Progenitor cell of endocrine pancreas (in vitro differentiated cells): ENCODE data around the gene TPP2. TPM values are rescaled to one million over a fixed set of nuclear protein-coding genes. Genes with fewer than 3 reads are reported as not detected.

Experiments used
- DNase-seq: peaks from one replicate; pipeline ENCODE4 v3.0.0; 2021; ENCODE audit warnings: low spot score; ENCODE audit not compliant: unreplicated experiment
- H3K27ac Mint-ChIP-seq: 2 replicates; pipeline ENCODE4 v1.8.0; 2021; ENCODE audit warnings: mild to moderate bottlenecking, moderate library complexity, mixed read lengths
- H3K27me3 Mint-ChIP-seq: 2 replicates; pipeline ENCODE4 v1.8.0; 2021; ENCODE audit warnings: mixed read lengths
- H3K36me3 Mint-ChIP-seq: 2 replicates; pipeline ENCODE4 v1.8.0; 2022; ENCODE audit warnings: mixed read lengths; ENCODE audit not compliant: insufficient read depth
- H3K4me1 Mint-ChIP-seq: 2 replicates; pipeline ENCODE4 v1.8.0; 2021; ENCODE audit warnings: low read depth, mixed read lengths
- H3K4me3 Mint-ChIP-seq: 2 replicates; pipeline ENCODE4 v1.8.0; 2021; ENCODE audit warnings: low read depth, mild to moderate bottlenecking, moderate library complexity, mixed read lengths
- H3K9me3 Mint-ChIP-seq: 2 replicates; pipeline ENCODE4 v1.8.0; 2021; ENCODE audit warnings: low read depth, mixed read lengths
- total RNA-seq: library from RNA; stranded (reverse); gene quantifications from 2 replicates; pipeline ENCODE4 v1.2.1, GENCODE V29; 2021
- TF ChIP-seq, protein P1 (sequence below): fragments of 200-600 bp; sonication (generic); IDR thresholded peaks from one replicate; pipeline ENCODE4 v1.5.0; 2021; ENCODE audit warnings: antibody characterized with exemption, mild to moderate bottlenecking; ENCODE audit not compliant: unreplicated experiment

TPP2 gene
- total RNA-seq, 1 donor from 2014 or later = 52.9 TPM

GRCh38 chr13:102567857-102568256 is 28.9 kb upstream of the TPP2 start:
- DNase-seq = no peak

GRCh38 chr13:102569488-102569887 is 27.3 kb upstream of the TPP2 start:
- DNase-seq = no peak
- TF ChIP-seq, protein P1, sequence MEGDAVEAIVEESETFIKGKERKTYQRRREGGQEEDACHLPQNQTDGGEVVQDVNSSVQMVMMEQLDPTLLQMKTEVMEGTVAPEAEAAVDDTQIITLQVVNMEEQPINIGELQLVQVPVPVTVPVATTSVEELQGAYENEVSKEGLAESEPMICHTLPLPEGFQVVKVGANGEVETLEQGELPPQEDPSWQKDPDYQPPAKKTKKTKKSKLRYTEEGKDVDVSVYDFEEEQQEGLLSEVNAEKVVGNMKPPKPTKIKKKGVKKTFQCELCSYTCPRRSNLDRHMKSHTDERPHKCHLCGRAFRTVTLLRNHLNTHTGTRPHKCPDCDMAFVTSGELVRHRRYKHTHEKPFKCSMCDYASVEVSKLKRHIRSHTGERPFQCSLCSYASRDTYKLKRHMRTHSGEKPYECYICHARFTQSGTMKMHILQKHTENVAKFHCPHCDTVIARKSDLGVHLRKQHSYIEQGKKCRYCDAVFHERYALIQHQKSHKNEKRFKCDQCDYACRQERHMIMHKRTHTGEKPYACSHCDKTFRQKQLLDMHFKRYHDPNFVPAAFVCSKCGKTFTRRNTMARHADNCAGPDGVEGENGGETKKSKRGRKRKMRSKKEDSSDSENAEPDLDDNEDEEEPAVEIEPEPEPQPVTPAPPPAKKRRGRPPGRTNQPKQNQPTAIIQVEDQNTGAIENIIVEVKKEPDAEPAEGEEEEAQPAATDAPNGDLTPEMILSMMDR = no peak
- H3K4me1 Mint-ChIP-seq = no peaks in the 10 kb centered on the region
- no peaks in the 10 kb centered on the region for H3K36me3 Mint-ChIP-seq
- H3K4me3 Mint-ChIP-seq = no peak overlapping the region
- H3K27me3 Mint-ChIP-seq = peaks cover 11% of the 10 kb centered on the region
- H3K9me3 Mint-ChIP-seq = no peaks in the 10 kb centered on the region
- H3K27ac Mint-ChIP-seq = no peak overlapping the region

More at GRCh38 chr13:102567857-102568256, 28.9 kb upstream of the TPP2 start:
- Mint-ChIP-seq H3K36me3 (no peaks in the 10 kb centered on the region), H3K4me1 (no peaks in the 10 kb centered on the region), H3K27ac (no peak overlapping the region), H3K4me3 (no peak overlapping the region), H3K27me3 (peaks cover 11% of the 10 kb centered on the region), H3K9me3 (no peaks in the 10 kb centered on the region)
- TF ChIP-seq, protein P1 = no peak

GRCh38 chr13:102571075-102571474 is 25.7 kb upstream of the TPP2 start:
- H3K27me3 Mint-ChIP-seq = peaks cover 12% of the 10 kb centered on the region
- no peaks in the 10 kb centered on the region for H3K36me3 Mint-ChIP-seq
- no peaks in the 10 kb centered on the region for H3K4me1 Mint-ChIP-seq
- H3K9me3 Mint-ChIP-seq = no peaks in the 10 kb centered on the region
- no peak overlapping the region for H3K27ac Mint-ChIP-seq
- no peak overlapping the region for H3K4me3 Mint-ChIP-seq
- TF ChIP-seq, protein P1 = peak; percentile 26
- no peak for DNase-seq

GRCh38 chr13:102572323-102572722 is 24.5 kb upstream of the TPP2 start:
- no peak overlapping the region for H3K27ac Mint-ChIP-seq
- H3K4me3 Mint-ChIP-seq = no peak overlapping the region
- H3K4me1 Mint-ChIP-seq = no peaks in the 10 kb centered on the region
- TF ChIP-seq, protein P1 = no peak
- H3K27me3 Mint-ChIP-seq = peaks cover 12% of the 10 kb centered on the region
- no peaks in the 10 kb centered on the region for H3K36me3 Mint-ChIP-seq
- H3K9me3 Mint-ChIP-seq = no peaks in the 10 kb centered on the region
- no peak for DNase-seq

DNA sequence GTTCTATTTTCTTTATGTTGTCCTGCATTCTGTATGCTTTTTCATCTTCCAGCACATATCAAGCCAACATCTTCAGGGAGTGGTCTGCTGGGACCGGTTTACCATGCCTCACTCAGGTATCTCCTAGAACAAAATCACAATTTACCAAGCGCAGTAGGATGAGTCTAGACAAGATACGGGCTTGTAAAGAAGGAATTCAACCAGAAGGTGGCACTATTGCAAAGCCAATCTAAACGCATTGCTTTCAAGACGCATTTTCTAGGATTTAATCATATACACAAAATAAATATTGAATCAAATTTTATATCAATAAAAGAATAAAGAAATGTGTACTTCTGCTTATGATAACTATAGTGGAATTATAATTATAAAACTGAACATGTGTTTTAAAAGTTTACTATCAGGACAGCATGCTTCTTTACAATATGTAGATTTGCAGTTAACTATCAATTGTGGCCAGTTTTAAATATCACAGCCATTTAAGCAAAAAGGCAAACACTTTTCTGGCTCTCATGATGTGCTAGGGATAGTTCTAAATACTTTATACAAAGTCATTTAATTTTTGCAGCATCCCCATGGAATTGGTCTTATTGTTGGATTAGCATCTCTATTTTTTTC is 16.1 kb upstream of the TPP2 start:
- TF ChIP-seq, protein P1 = peak; percentile 89
- no peak for DNase-seq
- no peaks in the 10 kb centered on the region for H3K36me3 Mint-ChIP-seq

More for the DNA sequence above, 16.1 kb upstream of the TPP2 start:
- no peak overlapping the region for H3K4me3 Mint-ChIP-seq
- H3K27ac Mint-ChIP-seq = no peak overlapping the region
- no peaks in the 10 kb centered on the region for H3K4me1 Mint-ChIP-seq
- H3K9me3 Mint-ChIP-seq = no peaks in the 10 kb centered on the region
- peaks cover 28% of the 10 kb centered on the region for H3K27me3 Mint-ChIP-seq
